GM23338 (cell line): ENCODE measurements around the gene MYH3. TPM values are rescaled to one million over a fixed set of nuclear protein-coding genes. Genes with fewer than 3 reads are reported as not detected.

Experiments used
- ATAC-seq: fragments of 200-7000 bp; cut with Tn5 transposase; 3 replicates; pipeline ENCODE4 v1.9.1; 2020
- DNase-seq: peaks from one replicate; pipeline ENCODE4 v3.0.0-alpha.2; 2015; ENCODE audit warnings: low spot score
- H2AFZ ChIP-seq: fragments of 200-600 bp; sonication (generic); 2 replicates; pipeline ENCODE4 v1.8.0; 2016; ENCODE audit warnings: antibody characterized with exemption, mild to moderate bottlenecking, moderate library complexity
- H3F3A ChIP-seq: fragments of 200-600 bp; sonication (generic); replicated peaks from 2 replicates; pipeline ENCODE4 v1.8.0; 2017; ENCODE audit warnings: antibody characterized with exemption, mixed run types, low read depth
- H3K27ac ChIP-seq: fragments of 200-600 bp; sonication (generic); 2 replicates; pipeline ENCODE4 v1.6.1; 2016; ENCODE audit warnings: low read depth
- H3K27me3 ChIP-seq: fragments of 200-600 bp; sonication (generic); 2 replicates; pipeline ENCODE4 v1.8.0; 2016; ENCODE audit warnings: mild to moderate bottlenecking, mixed run types, moderate library complexity; ENCODE audit not compliant: insufficient read depth
- H3K36me3 ChIP-seq: fragments of 200-600 bp; sonication (generic); 2 replicates; pipeline ENCODE4 v1.8.0; 2016; ENCODE audit warnings: mild to moderate bottlenecking; ENCODE audit not compliant: insufficient read depth
- H3K4me1 ChIP-seq: fragments of 200-600 bp; sonication (generic); 2 replicates; pipeline ENCODE4 v1.8.0; 2016; ENCODE audit warnings: mild to moderate bottlenecking, moderate library complexity; ENCODE audit not compliant: insufficient read depth
- H3K4me2 ChIP-seq: fragments of 200-600 bp; sonication (generic); 2 replicates; pipeline ENCODE4 v1.7.1; 2017; ENCODE audit warnings: mixed run types
- H3K4me3 ChIP-seq: fragments of 200-600 bp; sonication (generic); 2 replicates; pipeline ENCODE4 v1.6.1; 2016; ENCODE audit warnings: mixed run types
- H3K79me2 ChIP-seq: fragments of 200-600 bp; sonication (generic); replicated peaks from 2 replicates; pipeline ENCODE4 v1.8.0; 2017; ENCODE audit warnings: mild to moderate bottlenecking; ENCODE audit not compliant: insufficient read depth
- H3K9me2 ChIP-seq: fragments of 200-600 bp; sonication (generic); 2 replicates; pipeline ENCODE4 v1.8.0; 2017; ENCODE audit not compliant: insufficient read depth
- H4K20me1 ChIP-seq: fragments of 200-600 bp; sonication (generic); replicated peaks from 2 replicates; pipeline ENCODE4 v1.8.0; 2017; ENCODE audit warnings: mild to moderate bottlenecking; ENCODE audit not compliant: insufficient read depth
- H3K27ac Mint-ChIP-seq: 2 replicates; pipeline ENCODE4 v1.8.0; 2020; ENCODE audit warnings: inconsistent platforms, mild to moderate bottlenecking, moderate library complexity, mixed read lengths
- H3K27me3 Mint-ChIP-seq: 3 replicates; pipeline ENCODE4 v1.8.0; 2022; ENCODE audit warnings: low read depth, mild to moderate bottlenecking, moderate library complexity, mixed read lengths, inconsistent platforms; ENCODE audit not compliant: insufficient read depth, poor library complexity
- H3K36me3 Mint-ChIP-seq: 3 replicates; pipeline ENCODE4 v1.8.0; 2021; ENCODE audit warnings: low read depth, mild to moderate bottlenecking, inconsistent platforms, moderate library complexity, mixed read lengths
- H3K4me1 Mint-ChIP-seq: 3 replicates; pipeline ENCODE4 v1.8.0; 2020; ENCODE audit warnings: mild to moderate bottlenecking, inconsistent platforms, mixed read lengths
- H3K4me3 Mint-ChIP-seq: 3 replicates; pipeline ENCODE4 v1.8.0; 2021; ENCODE audit warnings: moderate library complexity, mild to moderate bottlenecking, inconsistent platforms, mixed read lengths
- H3K9me3 Mint-ChIP-seq: 3 replicates; pipeline ENCODE4 v1.8.0; 2020; ENCODE audit warnings: moderate library complexity, mild to moderate bottlenecking, inconsistent platforms, mixed read lengths
- CREB1 ChIP-seq: fragments of 250-450 bp; sonication (Bioruptor Pico); IDR thresholded peaks from 2 replicates; pipeline ENCODE4 v1.5.0; 2020; ENCODE audit warnings: low read depth, mild to moderate bottlenecking, moderate library complexity
- EZH2 ChIP-seq: fragments of 200-600 bp; sonication (generic); IDR thresholded peaks from one replicate; pipeline ENCODE4 v1.8.0; 2017; ENCODE audit warnings: antibody characterized with exemption, mild to moderate bottlenecking, low read depth; ENCODE audit not compliant: unreplicated experiment
- EZH2phosphoT487 ChIP-seq: fragments of 200-600 bp; sonication (generic); IDR thresholded peaks from one replicate; pipeline ENCODE4 v1.8.1; 2018; ENCODE audit warnings: antibody characterized with exemption; ENCODE audit not compliant: unreplicated experiment
- NANOG ChIP-seq: IDR thresholded peaks from 2 replicates; pipeline ENCODE4 v1.6.1; 2016; ENCODE audit warnings: antibody characterized with exemption, borderline replicate concordance
- POLR2AphosphoS5 ChIP-seq: IDR thresholded peaks from 2 replicates; pipeline ENCODE4 v1.6.1; 2016; ENCODE audit warnings: antibody characterized with exemption, low read depth
- REST ChIP-seq: IDR thresholded peaks from one replicate; pipeline ENCODE4 v1.6.1; 2018; ENCODE audit warnings: antibody characterized with exemption; ENCODE audit not compliant: unreplicated experiment
- ZNF114 ChIP-seq: fragments of 250-450 bp; sonication (Bioruptor Pico); IDR thresholded peaks from 2 replicates; pipeline ENCODE4 v1.5.0; 2020; ENCODE audit warnings: mild to moderate bottlenecking, moderate library complexity
- ZNF331 ChIP-seq: fragments of 250-450 bp; sonication (Bioruptor Pico); IDR thresholded peaks from 2 replicates; pipeline ENCODE4 v1.5.0; 2020; ENCODE audit warnings: low read depth, mild to moderate bottlenecking, moderate library complexity
- polyA plus RNA-seq: library from polyadenylated mRNA; unstranded; fragments of >200 nt; fragmentation: Nextera tagmentation; extraction: Ambion mirVana; gene quantifications from 2 replicates; pipeline ENCODE4 v1.2.1, GENCODE V29; 2016
- total RNA-seq: library from RNA; depleted of rRNA; stranded (reverse); fragments of >200 nt; shearing (Covaris generic); gene quantifications from 2 replicates; pipeline ENCODE4 v1.2.3, GENCODE V29; 2014
- TF ChIP-seq, protein P1 (sequence below): IDR thresholded peaks from 2 replicates; pipeline ENCODE4 v1.6.1; 2016; ENCODE audit warnings: antibody characterized with exemption
- TF ChIP-seq, protein P2 (sequence below): fragments of 250-450 bp; sonication (Bioruptor Pico); IDR thresholded peaks from 2 replicates; pipeline ENCODE4 v1.5.0; 2020; ENCODE audit warnings: mild to moderate bottlenecking, moderate library complexity
- TF ChIP-seq, protein P3 (sequence below), 2 experiments: fragments of 200-600 bp in 1 of 2; sonication (generic) in 1 of 2; conservative IDR thresholded peaks; 2 replicates each; pipeline versions ENCODE4 v1.5.1 to v1.6.1; 2016 to 2017; ENCODE audit warnings: antibody characterized with exemption in 2 of 2, low read depth in 2 of 2, mild to moderate bottlenecking in 2 of 2, moderate library complexity in 1 of 2

Gene MYH3
- total and polyA plus RNA-seq, 2 experiments from 2014 or later: 0.84 to 1.8 TPM

DNA sequence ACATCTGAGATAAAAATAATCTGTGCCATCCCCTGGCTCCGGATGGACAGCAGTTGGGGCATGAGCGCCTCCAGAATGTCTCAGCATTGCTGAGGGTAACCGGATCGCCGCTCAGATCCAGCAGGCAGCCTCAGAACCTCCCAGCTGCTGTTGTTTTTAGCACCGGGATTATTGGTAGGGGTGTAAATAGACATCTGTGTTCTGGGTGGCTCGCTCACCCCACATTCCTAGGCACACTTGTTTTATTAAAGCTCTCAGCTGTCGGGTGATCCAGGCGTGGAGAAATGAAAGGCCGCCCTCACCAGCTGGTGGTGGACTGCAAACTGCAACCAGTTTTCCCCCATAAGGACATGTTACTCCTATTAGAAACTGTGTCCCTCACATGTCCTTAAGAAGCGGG, 32.1 kb downstream of the MYH3 start (continued):
- TF ChIP-seq, protein P1, sequence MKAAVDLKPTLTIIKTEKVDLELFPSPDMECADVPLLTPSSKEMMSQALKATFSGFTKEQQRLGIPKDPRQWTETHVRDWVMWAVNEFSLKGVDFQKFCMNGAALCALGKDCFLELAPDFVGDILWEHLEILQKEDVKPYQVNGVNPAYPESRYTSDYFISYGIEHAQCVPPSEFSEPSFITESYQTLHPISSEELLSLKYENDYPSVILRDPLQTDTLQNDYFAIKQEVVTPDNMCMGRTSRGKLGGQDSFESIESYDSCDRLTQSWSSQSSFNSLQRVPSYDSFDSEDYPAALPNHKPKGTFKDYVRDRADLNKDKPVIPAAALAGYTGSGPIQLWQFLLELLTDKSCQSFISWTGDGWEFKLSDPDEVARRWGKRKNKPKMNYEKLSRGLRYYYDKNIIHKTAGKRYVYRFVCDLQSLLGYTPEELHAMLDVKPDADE: no peak
- TF ChIP-seq CREB1: no peak

DNA sequence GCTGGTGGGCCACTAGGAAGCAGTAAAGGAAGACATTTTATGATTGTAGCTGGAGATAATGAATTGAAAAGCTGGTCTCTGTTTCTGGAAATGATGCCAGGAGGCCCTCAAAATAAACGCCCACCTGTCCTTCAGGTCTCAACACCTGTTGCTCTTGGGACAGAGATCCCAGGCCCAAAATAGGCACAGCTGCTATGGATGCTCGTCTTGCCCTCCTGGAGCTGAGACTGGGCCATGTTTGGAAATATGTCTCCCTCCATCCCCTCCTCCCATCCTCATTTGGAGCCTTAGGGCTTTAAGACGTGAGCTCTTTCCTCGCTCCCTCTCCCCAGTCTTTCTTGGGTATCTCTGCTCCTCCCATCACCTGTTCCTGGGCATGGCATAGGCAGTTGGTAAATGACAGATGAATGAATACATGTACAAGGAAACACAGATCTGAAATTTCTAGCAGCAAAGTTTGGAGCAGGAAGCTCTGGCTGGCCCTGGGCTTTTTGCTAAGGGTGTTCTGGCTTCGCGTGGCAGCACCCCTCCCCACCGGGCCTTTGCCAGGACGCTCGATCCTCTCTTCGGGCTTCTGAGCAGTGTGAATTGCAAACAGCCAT, 33.3 kb downstream of the MYH3 start:
- Mint-ChIP-seq H3K4me3 (no peak overlapping the region), H3K27ac (no peak overlapping the region), H3K36me3 (0 out of 3 replicates have a peak, but pooled peaks cover under 1% of the 10 kb centered on the region), H3K4me1 (no peaks in the 10 kb centered on the region), H3K27me3 (peaks cover 2% of the 10 kb centered on the region), H3K9me3 (no peaks in the 10 kb centered on the region)
- H3K27ac ChIP-seq: no peak overlapping the region
- no peak overlapping the region for H3K4me2 ChIP-seq
- DNase-seq: no peak
- no peaks in the 10 kb centered on the region for H3F3A ChIP-seq
- no peak overlapping the region for H2AFZ ChIP-seq
- no peaks in the 10 kb centered on the region for H3K79me2 ChIP-seq
- H3K27me3 ChIP-seq: no peaks in the 10 kb centered on the region
- H3K4me1 ChIP-seq: no peaks in the 10 kb centered on the region
- no peaks in the 10 kb centered on the region for H3K36me3 ChIP-seq
- no peak overlapping the region for H3K4me3 ChIP-seq
- ATAC-seq: no peak
- no peaks in the 10 kb centered on the region for H4K20me1 ChIP-seq
- H3K9me2 ChIP-seq: 0 out of 2 replicates have a peak, but pooled peaks cover 5% of the 10 kb centered on the region
- TF ChIP-seq POLR2AphosphoS5: no peak
- TF ChIP-seq EZH2: no peak
- TF ChIP-seq, protein P2, sequence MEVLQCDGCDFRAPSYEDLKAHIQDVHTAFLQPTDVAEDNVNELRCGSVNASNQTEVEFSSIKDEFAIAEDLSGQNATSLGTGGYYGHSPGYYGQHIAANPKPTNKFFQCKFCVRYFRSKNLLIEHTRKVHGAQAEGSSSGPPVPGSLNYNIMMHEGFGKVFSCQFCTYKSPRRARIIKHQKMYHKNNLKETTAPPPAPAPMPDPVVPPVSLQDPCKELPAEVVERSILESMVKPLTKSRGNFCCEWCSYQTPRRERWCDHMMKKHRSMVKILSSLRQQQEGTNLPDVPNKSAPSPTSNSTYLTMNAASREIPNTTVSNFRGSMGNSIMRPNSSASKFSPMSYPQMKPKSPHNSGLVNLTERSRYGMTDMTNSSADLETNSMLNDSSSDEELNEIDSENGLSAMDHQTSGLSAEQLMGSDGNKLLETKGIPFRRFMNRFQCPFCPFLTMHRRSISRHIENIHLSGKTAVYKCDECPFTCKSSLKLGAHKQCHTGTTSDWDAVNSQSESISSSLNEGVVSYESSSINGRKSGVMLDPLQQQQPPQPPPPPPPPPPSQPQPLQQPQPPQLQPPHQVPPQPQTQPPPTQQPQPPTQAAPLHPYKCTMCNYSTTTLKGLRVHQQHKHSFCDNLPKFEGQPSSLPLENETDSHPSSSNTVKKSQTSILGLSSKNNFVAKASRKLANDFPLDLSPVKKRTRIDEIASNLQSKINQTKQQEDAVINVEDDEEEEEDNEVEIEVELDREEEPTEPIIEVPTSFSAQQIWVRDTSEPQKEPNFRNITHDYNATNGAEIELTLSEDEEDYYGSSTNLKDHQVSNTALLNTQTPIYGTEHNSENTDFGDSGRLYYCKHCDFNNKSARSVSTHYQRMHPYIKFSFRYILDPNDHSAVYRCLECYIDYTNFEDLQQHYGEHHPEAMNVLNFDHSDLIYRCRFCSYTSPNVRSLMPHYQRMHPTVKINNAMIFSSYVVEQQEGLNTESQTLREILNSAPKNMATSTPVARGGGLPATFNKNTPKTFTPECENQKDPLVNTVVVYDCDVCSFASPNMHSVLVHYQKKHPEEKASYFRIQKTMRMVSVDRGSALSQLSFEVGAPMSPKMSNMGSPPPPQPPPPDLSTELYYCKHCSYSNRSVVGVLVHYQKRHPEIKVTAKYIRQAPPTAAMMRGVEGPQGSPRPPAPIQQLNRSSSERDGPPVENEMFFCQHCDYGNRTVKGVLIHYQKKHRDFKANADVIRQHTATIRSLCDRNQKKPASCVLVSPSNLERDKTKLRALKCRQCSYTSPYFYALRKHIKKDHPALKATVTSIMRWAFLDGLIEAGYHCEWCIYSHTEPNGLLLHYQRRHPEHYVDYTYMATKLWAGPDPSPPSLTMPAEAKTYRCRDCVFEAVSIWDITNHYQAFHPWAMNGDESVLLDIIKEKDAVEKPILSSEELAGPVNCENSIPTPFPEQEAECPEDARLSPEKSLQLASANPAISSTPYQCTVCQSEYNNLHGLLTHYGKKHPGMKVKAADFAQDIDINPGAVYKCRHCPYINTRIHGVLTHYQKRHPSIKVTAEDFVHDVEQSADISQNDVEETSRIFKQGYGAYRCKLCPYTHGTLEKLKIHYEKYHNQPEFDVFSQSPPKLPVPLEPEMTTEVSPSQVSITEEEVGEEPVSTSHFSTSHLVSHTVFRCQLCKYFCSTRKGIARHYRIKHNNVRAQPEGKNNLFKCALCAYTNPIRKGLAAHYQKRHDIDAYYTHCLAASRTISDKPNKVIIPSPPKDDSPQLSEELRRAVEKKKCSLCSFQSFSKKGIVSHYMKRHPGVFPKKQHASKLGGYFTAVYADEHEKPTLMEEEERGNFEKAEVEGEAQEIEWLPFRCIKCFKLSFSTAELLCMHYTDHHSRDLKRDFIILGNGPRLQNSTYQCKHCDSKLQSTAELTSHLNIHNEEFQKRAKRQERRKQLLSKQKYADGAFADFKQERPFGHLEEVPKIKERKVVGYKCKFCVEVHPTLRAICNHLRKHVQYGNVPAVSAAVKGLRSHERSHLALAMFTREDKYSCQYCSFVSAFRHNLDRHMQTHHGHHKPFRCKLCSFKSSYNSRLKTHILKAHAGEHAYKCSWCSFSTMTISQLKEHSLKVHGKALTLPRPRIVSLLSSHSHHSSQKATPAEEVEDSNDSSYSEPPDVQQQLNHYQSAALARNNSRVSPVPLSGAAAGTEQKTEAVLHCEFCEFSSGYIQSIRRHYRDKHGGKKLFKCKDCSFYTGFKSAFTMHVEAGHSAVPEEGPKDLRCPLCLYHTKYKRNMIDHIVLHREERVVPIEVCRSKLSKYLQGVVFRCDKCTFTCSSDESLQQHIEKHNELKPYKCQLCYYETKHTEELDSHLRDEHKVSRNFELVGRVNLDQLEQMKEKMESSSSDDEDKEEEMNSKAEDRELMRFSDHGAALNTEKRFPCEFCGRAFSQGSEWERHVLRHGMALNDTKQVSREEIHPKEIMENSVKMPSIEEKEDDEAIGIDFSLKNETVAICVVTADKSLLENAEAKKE: no peak
- no peak for TF ChIP-seq ZNF114
- no peak for TF ChIP-seq REST
- TF ChIP-seq NANOG: no peak
- no peak for TF ChIP-seq EZH2phosphoT487
- no peak for TF ChIP-seq ZNF331 (CRISPR knock-in tag)
- TF ChIP-seq, protein P1: no peak
- TF ChIP-seq CREB1: no peak
- TF ChIP-seq, protein P3, sequence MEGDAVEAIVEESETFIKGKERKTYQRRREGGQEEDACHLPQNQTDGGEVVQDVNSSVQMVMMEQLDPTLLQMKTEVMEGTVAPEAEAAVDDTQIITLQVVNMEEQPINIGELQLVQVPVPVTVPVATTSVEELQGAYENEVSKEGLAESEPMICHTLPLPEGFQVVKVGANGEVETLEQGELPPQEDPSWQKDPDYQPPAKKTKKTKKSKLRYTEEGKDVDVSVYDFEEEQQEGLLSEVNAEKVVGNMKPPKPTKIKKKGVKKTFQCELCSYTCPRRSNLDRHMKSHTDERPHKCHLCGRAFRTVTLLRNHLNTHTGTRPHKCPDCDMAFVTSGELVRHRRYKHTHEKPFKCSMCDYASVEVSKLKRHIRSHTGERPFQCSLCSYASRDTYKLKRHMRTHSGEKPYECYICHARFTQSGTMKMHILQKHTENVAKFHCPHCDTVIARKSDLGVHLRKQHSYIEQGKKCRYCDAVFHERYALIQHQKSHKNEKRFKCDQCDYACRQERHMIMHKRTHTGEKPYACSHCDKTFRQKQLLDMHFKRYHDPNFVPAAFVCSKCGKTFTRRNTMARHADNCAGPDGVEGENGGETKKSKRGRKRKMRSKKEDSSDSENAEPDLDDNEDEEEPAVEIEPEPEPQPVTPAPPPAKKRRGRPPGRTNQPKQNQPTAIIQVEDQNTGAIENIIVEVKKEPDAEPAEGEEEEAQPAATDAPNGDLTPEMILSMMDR (conservative IDR thresholded peaks at IDR 0.05; ENCODE audit: low read depth in 2 of 2): no peak
